Cardiac ventricle fibroblast (primary cell): ENCODE measurements around the gene KRT84. TPM values are rescaled to one million over a fixed set of nuclear protein-coding genes. Genes with fewer than 3 reads are reported as not detected.

Experiments
- total RNA-seq: library from RNA; depleted of rRNA; stranded (reverse); fragments of >200 nt; gene quantifications from 2 replicates; pipeline ENCODE4 v1.2.3, GENCODE V29; 2015

KRT84 gene
- not detected in 2 replicates for total RNA-seq

GRCh38 chr12:52385226-52385702, at the start of gene KRT84:
TSS of gene KRT84 (minus strand) at chr12:52385652. CDS start at chr12:52385585, 67 bp downstream.

GRCh38 chr12:52434081-52434733, 48.8 kb upstream of the KRT84 start, which contains the start of gene KRT75:
TSS of gene KRT75 (minus strand) at chr12:52434371. CDS start at chr12:52434304, 67 bp downstream.

GRCh38 chr12:52405922-52406385, 20.5 kb upstream of the KRT84 start, which contains the start of gene KRT82:
TSS of gene KRT82 (minus strand) at chr12:52406335. CDS start at chr12:52406277, 58 bp downstream.

GRCh38 chr12:52366738-52367485, 18.5 kb downstream of the KRT84 start, which contains the start of gene KRT85:
TSS of gene KRT85 (minus strand) at chr12:52367481. CDS start at chr12:52367405, 76 bp downstream.

Other genes with a start within 250 kb of the KRT84 start
- 0.12 and 0.24 TPM in 2 replicates for gene KRT80, start 193.6 kb downstream of the KRT84 start, total RNA-seq
- gene KRT7, start 152.4 kb downstream of the KRT84 start, total RNA-seq: 3.4 and 6.3 TPM in 2 replicates
- not detected in 2 replicates for gene KRT86, start 111.0 kb downstream of the KRT84 start, total RNA-seq
- gene KRT81, start 94.1 kb downstream of the KRT84 start, total RNA-seq: not detected in 2 replicates
- not detected in 2 replicates for gene KRT83, start 64.3 kb downstream of the KRT84 start, total RNA-seq
- gene KRT85, start 18.2 kb downstream of the KRT84 start, total RNA-seq: not detected in 2 replicates
- not detected in 2 replicates for gene KRT82, start 20.7 kb upstream of the KRT84 start, total RNA-seq
- not detected in 2 replicates for gene KRT75, start 48.7 kb upstream of the KRT84 start, total RNA-seq
- gene KRT6B, start 66.5 kb upstream of the KRT84 start, total RNA-seq: not detected in 2 replicates
- not detected in 2 replicates for gene KRT6C, start 88.2 kb upstream of the KRT84 start, total RNA-seq
- gene KRT6A, start 107.6 kb upstream of the KRT84 start, total RNA-seq: 0.37 and 14.0 TPM in 2 replicates
- 0.78 and 1.4 TPM in 2 replicates for gene KRT5, start 134.7 kb upstream of the KRT84 start, total RNA-seq
- gene KRT71, start 167.5 kb upstream of the KRT84 start, total RNA-seq: not detected in 2 replicates
- gene KRT74, start 188.2 kb upstream of the KRT84 start, total RNA-seq: not detected in 2 replicates
- gene KRT72, start 215.8 kb upstream of the KRT84 start, total RNA-seq: not detected in 2 replicates
- not detected in 2 replicates for gene KRT73, start 232.9 kb upstream of the KRT84 start, total RNA-seq